GM23338 (cell line): ENCODE measurements around the gene OSBPL3. TPM values are rescaled to one million over a fixed set of nuclear protein-coding genes. Genes with fewer than 3 reads are reported as not detected.

Experiments
- ATAC-seq: fragments of 200-7000 bp; cut with Tn5 transposase; 3 replicates; pipeline ENCODE4 v1.9.1; 2020
- DNase-seq: peaks from one replicate; pipeline ENCODE4 v3.0.0-alpha.2; 2015; ENCODE audit warnings: low spot score
- H2AFZ ChIP-seq: fragments of 200-600 bp; sonication (generic); 2 replicates; pipeline ENCODE4 v1.8.0; 2016; ENCODE audit warnings: antibody characterized with exemption, mild to moderate bottlenecking, moderate library complexity
- H3F3A ChIP-seq: fragments of 200-600 bp; sonication (generic); replicated peaks from 2 replicates; pipeline ENCODE4 v1.8.0; 2017; ENCODE audit warnings: antibody characterized with exemption, mixed run types, low read depth
- H3K27ac ChIP-seq: fragments of 200-600 bp; sonication (generic); 2 replicates; pipeline ENCODE4 v1.6.1; 2016; ENCODE audit warnings: low read depth
- H3K27me3 ChIP-seq: fragments of 200-600 bp; sonication (generic); 2 replicates; pipeline ENCODE4 v1.8.0; 2016; ENCODE audit warnings: mild to moderate bottlenecking, mixed run types, moderate library complexity; ENCODE audit not compliant: insufficient read depth
- H3K36me3 ChIP-seq: fragments of 200-600 bp; sonication (generic); 2 replicates; pipeline ENCODE4 v1.8.0; 2016; ENCODE audit warnings: mild to moderate bottlenecking; ENCODE audit not compliant: insufficient read depth
- H3K4me1 ChIP-seq: fragments of 200-600 bp; sonication (generic); 2 replicates; pipeline ENCODE4 v1.8.0; 2016; ENCODE audit warnings: mild to moderate bottlenecking, moderate library complexity; ENCODE audit not compliant: insufficient read depth
- H3K4me2 ChIP-seq: fragments of 200-600 bp; sonication (generic); 2 replicates; pipeline ENCODE4 v1.7.1; 2017; ENCODE audit warnings: mixed run types
- H3K4me3 ChIP-seq: fragments of 200-600 bp; sonication (generic); 2 replicates; pipeline ENCODE4 v1.6.1; 2016; ENCODE audit warnings: mixed run types
- H3K79me2 ChIP-seq: fragments of 200-600 bp; sonication (generic); replicated peaks from 2 replicates; pipeline ENCODE4 v1.8.0; 2017; ENCODE audit warnings: mild to moderate bottlenecking; ENCODE audit not compliant: insufficient read depth
- H3K9me2 ChIP-seq: fragments of 200-600 bp; sonication (generic); 2 replicates; pipeline ENCODE4 v1.8.0; 2017; ENCODE audit not compliant: insufficient read depth
- H4K20me1 ChIP-seq: fragments of 200-600 bp; sonication (generic); replicated peaks from 2 replicates; pipeline ENCODE4 v1.8.0; 2017; ENCODE audit warnings: mild to moderate bottlenecking; ENCODE audit not compliant: insufficient read depth
- H3K27ac Mint-ChIP-seq: 2 replicates; pipeline ENCODE4 v1.8.0; 2020; ENCODE audit warnings: inconsistent platforms, mild to moderate bottlenecking, moderate library complexity, mixed read lengths
- H3K27me3 Mint-ChIP-seq: 3 replicates; pipeline ENCODE4 v1.8.0; 2022; ENCODE audit warnings: low read depth, mild to moderate bottlenecking, moderate library complexity, mixed read lengths, inconsistent platforms; ENCODE audit not compliant: insufficient read depth, poor library complexity
- H3K36me3 Mint-ChIP-seq: 3 replicates; pipeline ENCODE4 v1.8.0; 2021; ENCODE audit warnings: low read depth, mild to moderate bottlenecking, inconsistent platforms, moderate library complexity, mixed read lengths
- H3K4me1 Mint-ChIP-seq: 3 replicates; pipeline ENCODE4 v1.8.0; 2020; ENCODE audit warnings: mild to moderate bottlenecking, inconsistent platforms, mixed read lengths
- H3K4me3 Mint-ChIP-seq: 3 replicates; pipeline ENCODE4 v1.8.0; 2021; ENCODE audit warnings: moderate library complexity, mild to moderate bottlenecking, inconsistent platforms, mixed read lengths
- H3K9me3 Mint-ChIP-seq: 3 replicates; pipeline ENCODE4 v1.8.0; 2020; ENCODE audit warnings: moderate library complexity, mild to moderate bottlenecking, inconsistent platforms, mixed read lengths
- CREB1 ChIP-seq: fragments of 250-450 bp; sonication (Bioruptor Pico); IDR thresholded peaks from 2 replicates; pipeline ENCODE4 v1.5.0; 2020; ENCODE audit warnings: low read depth, mild to moderate bottlenecking, moderate library complexity
- CTCF ChIP-seq, 2 experiments: fragments of 200-600 bp in 1 of 2; sonication (generic) in 1 of 2; conservative IDR thresholded peaks; 2 replicates each; pipeline versions ENCODE4 v1.5.1 to v1.6.1; 2016 to 2017; ENCODE audit warnings: antibody characterized with exemption in 2 of 2, low read depth in 2 of 2, mild to moderate bottlenecking in 2 of 2, moderate library complexity in 1 of 2
- ETS1 ChIP-seq: IDR thresholded peaks from 2 replicates; pipeline ENCODE4 v1.6.1; 2016; ENCODE audit warnings: antibody characterized with exemption
- EZH2 ChIP-seq: fragments of 200-600 bp; sonication (generic); IDR thresholded peaks from one replicate; pipeline ENCODE4 v1.8.0; 2017; ENCODE audit warnings: antibody characterized with exemption, mild to moderate bottlenecking, low read depth; ENCODE audit not compliant: unreplicated experiment
- EZH2phosphoT487 ChIP-seq: fragments of 200-600 bp; sonication (generic); IDR thresholded peaks from one replicate; pipeline ENCODE4 v1.8.1; 2018; ENCODE audit warnings: antibody characterized with exemption; ENCODE audit not compliant: unreplicated experiment
- JUNB ChIP-seq: IDR thresholded peaks from one replicate; pipeline ENCODE4 v1.6.1; 2016; ENCODE audit warnings: antibody characterized with exemption; ENCODE audit not compliant: unreplicated experiment
- NANOG ChIP-seq: IDR thresholded peaks from 2 replicates; pipeline ENCODE4 v1.6.1; 2016; ENCODE audit warnings: antibody characterized with exemption, borderline replicate concordance
- POLR2AphosphoS5 ChIP-seq: IDR thresholded peaks from 2 replicates; pipeline ENCODE4 v1.6.1; 2016; ENCODE audit warnings: antibody characterized with exemption, low read depth
- REST ChIP-seq: IDR thresholded peaks from one replicate; pipeline ENCODE4 v1.6.1; 2018; ENCODE audit warnings: antibody characterized with exemption; ENCODE audit not compliant: unreplicated experiment
- STAT1 ChIP-seq: IDR thresholded peaks from one replicate; pipeline ENCODE4 v1.6.1; 2016; ENCODE audit warnings: antibody characterized with exemption; ENCODE audit not compliant: unreplicated experiment
- ZNF114 ChIP-seq: fragments of 250-450 bp; sonication (Bioruptor Pico); IDR thresholded peaks from 2 replicates; pipeline ENCODE4 v1.5.0; 2020; ENCODE audit warnings: mild to moderate bottlenecking, moderate library complexity
- ZNF331 ChIP-seq: fragments of 250-450 bp; sonication (Bioruptor Pico); IDR thresholded peaks from 2 replicates; pipeline ENCODE4 v1.5.0; 2020; ENCODE audit warnings: low read depth, mild to moderate bottlenecking, moderate library complexity
- ZNF462 ChIP-seq: fragments of 250-450 bp; sonication (Bioruptor Pico); IDR thresholded peaks from 2 replicates; pipeline ENCODE4 v1.5.0; 2020; ENCODE audit warnings: mild to moderate bottlenecking, moderate library complexity
- polyA plus RNA-seq: library from polyadenylated mRNA; unstranded; fragments of >200 nt; fragmentation: Nextera tagmentation; extraction: Ambion mirVana; gene quantifications from 2 replicates; pipeline ENCODE4 v1.2.1, GENCODE V29; 2016
- total RNA-seq: library from RNA; depleted of rRNA; stranded (reverse); fragments of >200 nt; shearing (Covaris generic); gene quantifications from 2 replicates; pipeline ENCODE4 v1.2.3, GENCODE V29; 2014

Gene OSBPL3
- total and polyA plus RNA-seq, 2 experiments from 2014 or later: 7.2 to 15.7 TPM

GRCh38 chr7:24965831-24966708 lies 13.9 kb downstream of the OSBPL3 start:
- H3K4me2 ChIP-seq: peak overlapping the region; percentile 65; the same call in 1 of the 2 replicates
- no peaks in the 10 kb centered on the region for H3F3A ChIP-seq
- Mint-ChIP-seq H3K4me1 (peaks cover 30% of the 10 kb centered on the region), H3K27me3 (peaks cover 7% of the 10 kb centered on the region), H3K36me3 (no peaks in the 10 kb centered on the region), H3K27ac (peak overlapping the region; percentile 52), H3K9me3 (no peaks in the 10 kb centered on the region), H3K4me3 (no peak overlapping the region)
- peaks cover 16% of the 10 kb centered on the region for H3K4me1 ChIP-seq
- H3K36me3 ChIP-seq: no peaks in the 10 kb centered on the region
- ATAC-seq (peak; percentile 39), DNase-seq (peak; percentile 31)
- H3K27me3 ChIP-seq: no peaks in the 10 kb centered on the region
- H3K27ac ChIP-seq: peak overlapping the region; percentile 24
- no peaks in the 10 kb centered on the region; the same call in 1 of the 2 replicates for H4K20me1 ChIP-seq
- peaks cover 82% of the 10 kb centered on the region for H3K79me2 ChIP-seq
- no peak for TF ChIP-seq REST
- no peak for TF ChIP-seq ZNF331
- TF ChIP-seq STAT1: no peak
- TF ChIP-seq EZH2phosphoT487: no peak
- TF ChIP-seq CTCF (conservative IDR thresholded peaks at IDR 0.05; ENCODE audit: low read depth in 2 of 2): no peak
- TF ChIP-seq NANOG: no peak
- TF ChIP-seq POLR2AphosphoS5: no peak
- TF ChIP-seq JUNB: no peak
- no peak for TF ChIP-seq ZNF462
- no peak for TF ChIP-seq EZH2
- TF ChIP-seq ZNF114: no peak
- TF ChIP-seq ETS1: no peak
- TF ChIP-seq CREB1: no peak
- H3K4me3 ChIP-seq: no peak overlapping the region; the same call in 1 of the 2 replicates
- no peak overlapping the region for H2AFZ ChIP-seq
- 0 out of 2 replicates have a peak, but pooled peaks cover 6% of the 10 kb centered on the region for H3K9me2 ChIP-seq
